ENCODE measurements around the gene CCDC68. TPM values are rescaled to one million over a fixed set of nuclear protein-coding genes. Genes with fewer than 3 reads are reported as not detected.
"Not testable (repeated sequence)": the region's sequence is repeated elsewhere in the genome, so short reads cannot be mapped to it uniquely, and the experiment has no call there.

The CCDC68 gene
- total RNA-seq, 4 donors from 2014 or later, result 3.4 to 44.8 (median 8.3) TPM

DNA sequence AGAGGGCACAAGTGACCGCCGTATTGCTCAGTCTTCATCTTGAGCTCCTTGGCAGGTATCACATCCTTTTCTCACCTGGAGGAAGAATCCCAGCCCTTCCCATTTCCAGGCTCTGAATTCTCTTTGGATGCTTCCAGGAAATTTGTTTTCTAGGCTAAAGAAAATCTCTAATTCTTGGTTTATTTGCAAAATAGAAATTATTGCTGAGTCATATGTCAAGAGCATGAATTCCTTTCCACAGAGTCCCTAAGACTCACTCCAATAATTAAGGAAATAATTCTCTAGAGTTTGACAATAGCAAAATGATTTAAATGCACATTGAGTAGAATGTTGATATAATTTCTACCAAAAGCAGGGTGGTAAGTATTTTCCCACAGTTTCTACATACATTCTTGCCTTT, 16.3 kb upstream of the CCDC68 start:
- ATAC-seq (ENCODE audit: low FRiP score), result no peak
- TF ChIP-seq, protein P1, sequence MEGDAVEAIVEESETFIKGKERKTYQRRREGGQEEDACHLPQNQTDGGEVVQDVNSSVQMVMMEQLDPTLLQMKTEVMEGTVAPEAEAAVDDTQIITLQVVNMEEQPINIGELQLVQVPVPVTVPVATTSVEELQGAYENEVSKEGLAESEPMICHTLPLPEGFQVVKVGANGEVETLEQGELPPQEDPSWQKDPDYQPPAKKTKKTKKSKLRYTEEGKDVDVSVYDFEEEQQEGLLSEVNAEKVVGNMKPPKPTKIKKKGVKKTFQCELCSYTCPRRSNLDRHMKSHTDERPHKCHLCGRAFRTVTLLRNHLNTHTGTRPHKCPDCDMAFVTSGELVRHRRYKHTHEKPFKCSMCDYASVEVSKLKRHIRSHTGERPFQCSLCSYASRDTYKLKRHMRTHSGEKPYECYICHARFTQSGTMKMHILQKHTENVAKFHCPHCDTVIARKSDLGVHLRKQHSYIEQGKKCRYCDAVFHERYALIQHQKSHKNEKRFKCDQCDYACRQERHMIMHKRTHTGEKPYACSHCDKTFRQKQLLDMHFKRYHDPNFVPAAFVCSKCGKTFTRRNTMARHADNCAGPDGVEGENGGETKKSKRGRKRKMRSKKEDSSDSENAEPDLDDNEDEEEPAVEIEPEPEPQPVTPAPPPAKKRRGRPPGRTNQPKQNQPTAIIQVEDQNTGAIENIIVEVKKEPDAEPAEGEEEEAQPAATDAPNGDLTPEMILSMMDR (IDR thresholded peaks at IDR 0.05), result no peak
- DNase-seq (ENCODE audit: low spot score), result no peak

DNA sequence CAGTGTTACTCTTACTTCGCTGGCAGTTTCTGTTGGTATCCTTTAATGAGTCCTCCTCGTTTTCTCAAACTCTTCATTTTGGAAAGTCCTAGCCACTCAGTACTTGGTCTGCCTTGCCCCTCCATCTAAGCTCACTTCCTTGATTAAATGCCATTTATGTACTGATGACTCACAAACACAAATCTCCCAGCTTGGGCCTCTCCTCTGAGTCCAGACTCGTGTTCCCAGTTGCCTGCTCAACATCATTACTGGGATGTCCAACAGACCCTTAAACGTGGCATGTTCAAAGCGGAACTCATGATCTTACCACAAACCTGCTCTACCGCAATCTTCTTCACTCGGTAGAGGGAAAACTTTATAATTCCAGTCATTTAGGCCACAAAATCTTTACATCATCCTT, 13.8 kb upstream of the CCDC68 start:
- ATAC-seq (ENCODE audit: low FRiP score) (no peak), DNase-seq (ENCODE audit: low spot score) (no peak)
- TF ChIP-seq, protein P1 (IDR thresholded peaks at IDR 0.05), result no peak

DNA sequence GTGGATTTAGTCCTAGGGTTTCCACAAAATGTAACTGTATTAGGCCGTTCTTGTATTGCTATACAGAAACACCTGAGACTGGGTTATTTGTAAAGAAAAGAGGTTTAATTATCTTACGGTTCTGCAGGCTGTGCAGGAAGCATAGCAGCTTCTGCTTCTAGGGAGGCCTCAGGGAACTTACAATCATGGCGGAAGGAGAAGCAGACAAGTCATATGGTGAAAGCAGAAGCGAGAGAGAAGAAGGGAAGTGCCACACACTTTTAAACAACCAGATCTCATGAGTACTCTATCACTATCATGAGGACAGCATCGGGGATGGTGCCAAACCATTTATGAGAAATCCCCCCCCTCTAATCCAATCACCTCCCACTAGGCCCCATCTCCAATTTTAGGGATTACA, 9.5 kb upstream of the CCDC68 start:
- no peak for DNase-seq (ENCODE audit: low spot score)
- no peak for ATAC-seq (ENCODE audit: low FRiP score)
- TF ChIP-seq, protein P1 (IDR thresholded peaks at IDR 0.05), result no peak

DNA sequence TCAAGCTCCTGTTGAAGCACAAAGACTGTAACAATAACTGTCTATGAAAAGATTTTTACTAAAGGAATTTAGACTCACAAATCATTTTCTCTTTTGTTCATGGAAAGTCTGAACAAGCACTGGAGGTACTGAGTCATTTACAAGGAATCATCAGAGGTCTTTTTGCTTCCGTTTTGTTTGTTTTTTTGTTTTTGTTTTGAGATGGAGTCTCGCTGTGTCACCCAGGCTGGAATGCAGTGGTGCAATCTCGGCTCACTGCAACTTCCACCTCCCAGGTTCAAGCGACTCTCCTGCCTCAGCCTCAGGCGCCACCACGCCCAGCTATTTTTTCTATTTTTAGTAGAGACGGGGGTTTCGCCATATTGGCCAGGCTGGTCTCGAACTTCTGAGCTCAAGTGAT, 9.0 kb upstream of the CCDC68 start:
- ATAC-seq (ENCODE audit: low FRiP score); DNase-seq (ENCODE audit: low spot score): not testable (repeated sequence)

DNA sequence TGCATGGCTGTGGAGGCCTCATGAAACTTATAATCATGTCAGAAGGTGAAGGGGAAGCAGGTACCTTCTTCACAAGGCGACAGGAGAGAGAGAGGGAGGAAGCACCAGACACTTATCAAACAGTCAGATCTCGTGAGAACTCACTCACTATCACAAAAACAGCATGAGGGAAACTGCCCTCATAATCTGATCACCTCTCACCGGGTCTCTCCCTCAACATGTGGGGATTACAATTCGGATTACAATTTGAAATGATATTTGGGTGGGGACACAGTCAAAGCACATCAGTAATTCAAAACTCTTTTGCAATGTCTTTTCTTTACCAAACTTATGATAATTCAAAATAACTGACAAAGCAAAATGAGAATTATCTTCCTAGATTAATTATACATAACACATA, 8.5 kb upstream of the CCDC68 start:
- ATAC-seq (ENCODE audit: low FRiP score) (no peak), DNase-seq (ENCODE audit: low spot score) (no peak)
- TF ChIP-seq, protein P1 (IDR thresholded peaks at IDR 0.05), result no peak

DNA sequence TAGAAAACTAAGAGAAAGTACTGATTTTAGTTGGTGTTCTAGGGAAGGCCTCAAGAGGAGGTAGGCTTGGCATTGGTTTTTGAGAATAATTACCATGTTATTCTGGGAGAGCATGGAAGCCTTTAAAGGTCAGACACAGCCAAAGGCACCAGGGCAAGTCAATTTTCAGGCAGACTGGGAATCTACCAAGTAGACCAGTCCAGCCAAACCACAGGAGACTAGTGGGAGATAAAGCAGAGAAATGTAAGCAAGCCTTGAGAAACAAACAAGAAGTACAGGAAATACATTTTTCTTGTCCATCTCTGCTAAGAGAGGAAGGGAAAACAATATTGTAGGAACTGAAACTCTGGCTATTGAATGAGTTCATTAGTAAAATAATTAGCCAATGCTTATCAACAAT, 5.5 kb upstream of the CCDC68 start:
- ATAC-seq (ENCODE audit: low FRiP score), result no peak
- TF ChIP-seq, protein P1 (IDR thresholded peaks at IDR 0.05), result no peak
- DNase-seq (ENCODE audit: low spot score), result no peak

DNA sequence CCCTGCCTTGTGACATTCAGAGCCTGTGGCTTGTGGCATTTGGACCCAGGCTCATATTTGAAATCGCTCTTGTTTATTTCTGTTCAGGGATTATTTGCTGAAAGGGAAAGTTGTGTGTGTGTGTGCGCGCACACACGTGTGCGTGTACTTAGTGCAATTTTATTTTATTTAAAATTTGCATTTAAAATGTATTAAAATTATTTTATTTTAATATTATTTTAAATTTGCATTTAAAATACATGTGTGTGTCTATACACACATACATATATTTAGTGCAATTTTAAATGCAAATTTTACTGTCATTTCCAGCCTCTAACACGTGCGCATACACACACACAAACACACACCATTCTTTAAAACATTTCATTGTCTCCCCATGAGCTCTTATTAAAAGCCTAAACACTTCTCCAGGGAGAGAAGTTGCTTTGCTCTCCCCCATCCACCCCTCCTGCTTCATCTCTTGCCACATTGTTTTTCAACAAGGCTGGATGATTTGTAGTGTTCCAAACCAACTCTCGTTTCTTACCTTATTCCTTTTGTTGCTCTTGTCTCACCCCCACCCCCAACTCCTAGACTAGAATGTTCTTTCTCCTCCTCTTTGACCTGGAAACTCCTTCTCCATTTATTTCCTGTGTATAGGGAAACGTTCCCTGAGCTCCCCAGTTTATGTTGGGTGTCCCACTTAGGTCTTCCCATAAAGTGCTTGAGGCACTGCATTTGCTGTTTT, 3.8 kb upstream of the CCDC68 start:
- ATAC-seq (ENCODE audit: low FRiP score) (no peak), DNase-seq (ENCODE audit: low spot score) (no peak)
- TF ChIP-seq, protein P1 (IDR thresholded peaks at IDR 0.05), result no peak
